HG03571 (cell line): ENCODE results near the gene YOD1.
"Not testable (repeated sequence)": the region's sequence is repeated elsewhere in the genome, so short reads cannot be mapped to it uniquely, and the experiment has no call there.

Experiments
- ATAC-seq: cut with Tn5 transposase; IDR thresholded peaks from one replicate; pipeline ENCODE4 v1.9.1; 2021; ENCODE audit not compliant: unreplicated experiment

Gene YOD1

DNA sequence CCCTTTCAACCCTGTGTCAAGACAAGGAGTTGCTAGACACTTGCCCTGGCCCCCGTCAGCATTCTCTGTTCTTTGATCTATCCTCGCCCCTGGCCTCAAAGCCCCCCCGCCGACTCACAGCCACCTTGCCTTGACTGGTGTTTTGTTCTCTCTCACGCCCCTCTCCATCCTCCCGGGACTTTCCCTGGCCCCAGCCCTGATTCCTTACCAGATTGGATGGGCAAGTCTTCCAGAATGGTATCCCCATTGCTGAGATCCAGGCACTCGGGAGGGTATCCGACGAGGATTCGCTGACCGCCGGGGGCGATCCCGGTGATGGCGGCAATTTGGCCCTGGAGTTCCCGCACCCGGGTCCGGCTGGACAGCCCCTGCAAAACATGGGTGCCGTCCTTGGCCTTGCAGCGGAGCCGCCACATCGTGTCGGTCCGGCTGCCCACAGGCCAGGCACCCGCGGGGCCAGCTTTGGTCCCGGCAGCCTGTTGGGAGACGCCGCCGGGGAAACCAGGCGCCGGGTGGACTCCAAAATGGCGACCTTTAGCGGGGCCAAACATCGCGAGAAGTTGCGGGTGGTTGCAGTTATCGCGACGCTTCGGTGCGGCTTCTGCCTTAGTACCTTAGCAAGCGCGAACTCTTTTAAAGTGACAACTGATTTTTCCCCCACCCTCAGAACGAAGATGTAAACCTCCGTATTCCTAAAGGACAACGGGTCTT lies 373 bp downstream of the YOD1 start:
- ATAC-seq, result no peak

DNA sequence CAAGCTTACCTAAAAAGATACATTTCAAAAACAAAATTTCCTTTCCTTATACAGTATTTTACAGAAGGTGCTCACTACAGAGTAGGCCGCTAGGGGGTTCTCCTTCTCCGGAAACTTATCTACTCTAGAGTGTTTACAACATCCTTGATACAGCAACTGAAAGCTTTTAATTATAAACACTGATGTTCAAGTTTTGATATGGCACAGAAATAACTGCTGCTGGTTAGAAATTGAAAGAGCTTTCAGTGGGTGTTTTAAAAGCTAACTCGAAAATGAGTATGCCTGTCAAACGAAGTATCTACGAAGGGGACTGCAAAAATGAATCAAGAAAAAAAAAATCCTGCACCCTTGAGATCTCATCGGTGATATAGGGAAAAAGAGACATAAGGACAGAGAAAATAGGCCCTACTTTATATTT lies 1.0 kb downstream of the YOD1 start:
- no peak for ATAC-seq

DNA sequence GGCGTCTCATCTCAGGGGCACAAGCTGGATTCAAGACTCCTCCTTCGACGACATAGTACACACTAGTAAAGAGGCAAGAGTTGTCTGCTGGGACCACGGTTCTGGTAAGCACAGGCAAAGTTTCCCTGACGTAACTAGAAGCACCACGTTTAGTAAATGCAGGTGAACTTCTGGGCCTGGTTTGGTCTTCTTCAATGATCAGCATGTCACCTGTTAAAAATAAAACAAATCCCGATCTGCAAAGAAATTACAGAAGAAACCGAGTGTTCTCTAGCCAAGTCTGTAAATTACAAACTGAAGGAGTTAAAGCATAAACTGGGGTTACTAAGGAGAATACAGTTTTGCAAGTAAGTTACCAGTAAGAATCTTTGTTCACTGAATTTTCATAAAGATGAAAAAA lies 1.5 kb downstream of the YOD1 start:
- no peak for ATAC-seq

GRCh38 chr1:207049054-207049453 lies 2.0 kb downstream of the YOD1 start:
- ATAC-seq, result no peak

DNA sequence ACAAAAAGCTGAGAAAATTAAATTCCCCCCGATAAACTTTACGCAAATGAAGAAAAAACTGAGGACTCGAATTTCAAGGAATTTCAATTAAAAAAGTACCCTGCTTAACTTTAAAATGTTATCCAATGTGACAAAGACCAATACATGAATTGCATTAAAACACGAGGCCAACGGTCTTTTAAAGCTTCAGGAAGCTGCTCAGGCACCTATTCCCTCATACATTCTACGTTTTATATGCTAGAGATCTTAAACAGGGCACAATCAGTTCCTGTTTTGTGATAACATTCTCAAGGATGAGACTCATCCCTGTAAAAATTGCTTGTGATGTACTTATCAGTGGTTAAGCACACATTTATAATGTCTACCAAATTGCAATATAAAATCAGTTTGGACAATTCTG lies 3.0 kb downstream of the YOD1 start:
- no peak for ATAC-seq

DNA sequence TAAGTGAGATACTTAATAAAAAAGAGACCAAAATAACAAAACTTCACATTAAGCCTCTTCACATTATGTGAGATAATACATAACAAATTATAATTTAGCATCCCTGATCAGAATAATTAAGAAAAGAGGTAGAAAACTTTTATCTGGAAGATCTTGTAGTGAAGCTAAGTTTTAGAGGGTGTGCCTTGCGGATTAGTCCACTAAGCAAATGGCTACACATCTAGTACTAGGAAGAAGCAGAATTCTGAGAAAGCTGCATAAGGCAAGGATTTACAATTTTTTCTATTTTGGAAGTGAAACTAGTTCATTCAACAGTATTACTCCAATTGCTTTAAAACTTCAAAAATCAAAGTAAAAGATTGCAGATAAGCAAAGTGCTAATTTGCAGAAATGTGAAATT lies 3.5 kb downstream of the YOD1 start:
- no peak for ATAC-seq

- ATAC-seq, result no peak
Observed at GRCh38 chr1:207045453-207045852, 5.6 kb downstream of the YOD1 start.

- ATAC-seq, result not testable (repeated sequence)
Observed at GRCh38 chr1:207041397-207041796, 9.6 kb downstream of the YOD1 start.

DNA sequence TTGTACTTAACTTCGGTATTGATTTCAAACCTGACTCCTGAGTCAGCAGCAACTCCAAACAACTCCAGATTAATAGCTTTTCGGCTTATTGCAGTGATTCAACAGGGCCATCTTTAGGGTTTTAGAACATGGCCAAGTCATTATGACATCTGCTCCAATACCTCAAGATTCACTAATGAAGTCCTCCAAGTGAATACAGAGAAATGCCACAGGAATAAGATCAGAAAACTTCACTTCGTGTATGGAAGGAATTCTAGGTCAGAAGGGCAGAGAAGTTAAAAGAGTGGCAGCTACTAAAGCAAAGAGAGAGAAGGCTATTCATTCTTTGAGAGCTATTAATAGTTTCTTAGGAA lies 10.9 kb downstream of the YOD1 start:
- no peak for ATAC-seq

- ATAC-seq, result no peak
Observed at GRCh38 chr1:207039380-207040180, 11.4 kb downstream of the YOD1 start.

DNA sequence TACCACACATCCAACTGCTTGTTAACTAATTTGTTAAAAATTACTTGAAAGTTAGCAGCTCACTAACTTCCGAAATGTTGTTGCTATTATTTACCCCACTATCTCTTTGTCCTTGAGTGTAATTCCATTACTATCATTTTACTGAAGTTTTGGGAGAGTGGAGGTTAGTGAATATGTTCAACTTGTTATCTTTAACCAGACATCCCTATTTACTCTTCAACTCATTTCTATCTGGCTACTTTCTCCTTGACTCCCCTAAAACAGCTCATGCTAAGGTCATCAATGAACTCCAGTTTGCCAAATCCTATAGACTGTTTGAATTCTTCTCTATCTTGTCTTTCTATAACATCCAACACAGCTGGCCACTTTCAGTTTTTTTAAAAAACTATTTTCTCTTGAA lies 14.1 kb downstream of the YOD1 start:
- no peak for ATAC-seq

DNA sequence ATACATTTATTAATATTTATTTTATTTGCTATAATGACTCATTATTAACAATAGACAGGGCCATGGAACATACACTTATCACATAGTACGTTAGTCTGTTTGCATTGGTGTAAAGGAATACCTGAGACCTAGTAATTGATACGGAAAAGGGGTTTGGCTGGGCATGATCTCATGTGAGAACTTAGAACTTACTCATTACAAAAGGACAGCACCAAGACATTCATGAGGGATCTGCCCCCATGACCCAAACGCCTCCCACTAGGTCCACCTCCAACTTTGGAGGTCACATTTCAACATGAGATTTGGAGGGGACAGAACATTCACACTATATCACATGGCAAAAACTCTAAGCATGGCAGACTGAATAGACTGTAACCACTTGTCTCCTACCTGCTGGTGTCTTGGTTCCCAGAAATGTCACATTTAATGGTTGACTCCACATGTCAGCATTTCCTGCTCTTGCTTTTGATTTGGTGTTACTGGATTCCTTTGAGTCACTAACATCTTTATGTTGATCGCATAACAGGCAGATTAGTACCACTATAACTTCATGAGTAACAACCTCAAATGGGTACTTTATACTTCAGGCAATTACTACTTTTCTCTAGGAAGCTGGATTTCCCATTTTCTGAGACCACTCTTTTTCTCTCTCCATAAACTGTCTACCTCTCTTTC lies 15.0 kb downstream of the YOD1 start:
- no peak for ATAC-seq

- no peak for ATAC-seq
Observed at GRCh38 chr1:207034998-207035397, 16.0 kb downstream of the YOD1 start.

DNA sequence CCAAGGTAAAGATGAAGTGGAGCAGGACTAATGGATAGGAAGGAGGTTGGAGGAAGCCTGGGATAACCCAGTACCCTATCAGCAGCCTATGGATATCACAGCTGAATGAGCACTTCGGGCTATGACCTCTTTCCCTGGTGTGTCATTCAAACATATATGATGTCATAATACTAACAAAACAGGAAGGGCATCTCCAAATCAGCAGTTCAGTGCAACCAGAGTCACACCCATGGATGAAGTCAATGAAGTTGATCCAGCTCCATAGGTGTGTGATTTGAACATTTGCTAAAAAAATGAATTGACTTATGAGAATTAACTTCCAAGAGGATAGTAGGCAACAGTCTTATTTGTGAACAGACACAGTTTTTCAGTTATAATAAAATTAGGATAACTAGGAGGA lies 16.8 kb downstream of the YOD1 start:
- ATAC-seq, result no peak

- ATAC-seq, result no peak
Observed at GRCh38 chr1:207033302-207033701, 17.7 kb downstream of the YOD1 start.

GRCh38 chr1:207032528-207033017 lies 18.4 kb downstream of the YOD1 start, which contains the start of gene C1orf116:
Gene C1orf116 (minus strand): TSS chr1:207032756. CDS start chr1:207027598, 5,158 bp downstream.
- ATAC-seq, result no peak

GRCh38 chr1:207031632-207032264 lies 19.3 kb downstream of the YOD1 start:
- no peak for ATAC-seq

DNA sequence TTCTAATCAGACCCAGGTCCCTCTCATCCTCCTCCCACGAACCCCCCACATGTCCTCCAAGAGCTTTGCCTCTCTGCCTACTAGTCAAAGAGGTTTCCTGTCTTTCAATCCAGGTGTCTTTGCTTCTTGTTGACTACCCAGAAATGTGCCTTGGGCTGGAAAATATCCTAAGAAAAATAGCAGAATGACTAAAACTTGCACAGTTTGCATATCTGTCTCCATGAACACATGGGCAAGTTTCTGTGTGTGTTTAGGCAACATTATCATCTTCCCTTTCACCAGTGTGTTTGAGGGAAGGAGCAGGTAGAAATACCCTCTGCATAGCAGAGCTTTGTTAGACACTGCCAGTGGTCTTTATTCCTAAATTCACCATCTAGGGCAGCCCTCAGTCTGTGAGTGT lies 20.0 kb downstream of the YOD1 start:
- ATAC-seq, result no peak

DNA sequence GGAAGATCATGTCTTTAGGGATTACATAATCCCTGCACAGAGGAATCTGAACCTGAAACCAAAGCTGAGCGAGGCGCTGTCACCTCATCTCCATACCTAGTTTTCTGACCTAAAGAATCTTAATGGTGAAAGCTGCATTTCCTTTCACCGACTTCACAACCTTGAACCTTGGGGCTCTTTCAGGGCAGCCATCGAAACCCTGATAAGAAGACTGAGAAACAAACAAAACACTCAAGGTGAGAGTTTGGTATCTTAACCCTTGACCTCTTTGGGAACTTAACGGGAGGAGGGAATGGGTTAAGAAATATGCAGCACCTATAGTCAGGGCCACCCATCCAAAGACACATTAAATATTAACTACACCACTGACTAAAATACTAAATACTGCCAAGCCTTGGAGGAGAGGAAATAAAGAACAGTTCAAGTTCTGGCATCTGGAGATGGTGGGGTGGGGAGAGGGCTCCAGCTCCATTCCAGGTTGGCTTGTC lies 20.4 kb downstream of the YOD1 start:
- no peak for ATAC-seq

DNA sequence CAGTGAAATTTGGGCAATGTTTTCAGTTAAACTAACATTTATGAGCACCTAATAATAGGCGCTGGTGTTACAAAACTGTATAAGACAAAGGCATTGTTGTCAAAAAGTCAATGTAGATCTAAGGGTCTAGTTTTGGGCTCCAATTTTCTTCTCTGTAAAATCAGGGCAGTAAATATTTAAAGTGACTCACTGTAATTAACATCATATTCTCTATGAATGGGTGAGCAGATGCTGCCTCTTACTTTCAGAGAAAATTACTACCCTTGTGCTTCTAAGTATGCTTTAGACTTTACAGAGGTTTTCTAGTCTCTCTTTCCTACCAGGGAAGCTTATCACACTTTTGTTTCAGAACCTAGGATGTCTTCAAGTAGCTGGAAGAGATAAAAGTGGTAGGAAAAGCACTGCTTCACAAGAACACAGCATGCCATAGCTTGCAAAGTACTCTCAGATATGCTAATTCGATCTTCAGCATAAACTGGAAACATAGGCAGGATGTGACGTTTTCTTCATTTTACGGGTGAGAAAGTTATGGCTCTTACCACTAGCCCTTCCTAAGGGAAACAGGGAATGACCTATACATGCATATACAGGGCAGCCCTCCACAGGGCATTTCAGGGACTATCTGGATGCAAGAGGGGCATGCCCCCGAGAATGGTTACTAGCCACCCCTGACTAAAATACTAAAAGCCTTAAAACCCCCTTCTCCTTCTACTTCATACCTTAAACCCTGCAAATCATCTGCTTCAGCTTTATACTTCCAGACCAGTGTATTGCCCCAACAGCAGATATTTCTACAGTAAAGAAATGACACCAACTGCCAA lies 21.1 kb downstream of the YOD1 start:
- no peak for ATAC-seq
